Heart left ventricle (tissue), 13 donors: ENCODE measurements around the gene TRPM2.

Experiments
- CTCF ChIP-seq, 12 donors: fragments of 200-600 bp; sonication (generic) in 4 of 12; IDR thresholded peaks; one replicate each; pipeline versions ENCODE4 v1.5.0 to v1.8.0; 2018 to 2022; ENCODE audit warnings: antibody characterized with exemption in 12 of 12, mild to moderate bottlenecking in 5 of 12
- POLR2A ChIP-seq, 2 donors: fragments of 450-650 bp; IDR thresholded peaks; one replicate each; pipeline ENCODE4 v1.6.1; 2017; ENCODE audit warnings: antibody characterized with exemption in 2 of 2, mild to moderate bottlenecking in 2 of 2, moderate library complexity in 2 of 2
- donor health status: ischemic (EF 13 %, LVEDD 7.1; RV severe dilation, severe dysfunction).
- donor health status: DM: no; HTN: yes; CAD: no.
- donor health status: DM: no; HTN: no; CAD: no.
- donor health status: ischemic (EF 25% LVEDD 6.9; RV normal size, moderate dysfunction).
- donor health status: ischemic (EF 25% LVEDD 5.7; RV mildly dilated, moderate dysfunction).
- donor health status: ischemic (EF 35%, LVEDD 5.7; RV mildly dilated, moderate dysfunction).
- donor health status: nonischemic (EF 11% LVEDD 7.7; RV severe dilation, severe dysfunction).
- donor health status: DM: yes; HTN: yes; CAD: no.
- donor health status: PGD.
- donor health status: ischemic (EF 29% LVEDD 5.4; RV normal size, mild dysfunction).
- donor health status: nonischemic (EF 23%, LVEDD 6.1; RV moderate dilation, normal function).

GRCh38 chr21:44353191-44353970, at the start of gene TRPM2:
- TF ChIP-seq CTCF (IDR thresholded peaks at IDR 0.05) (no peak), POLR2A (IDR thresholded peaks at IDR 0.05) (no peak)
